ENCODE data around the gene ERVH48-1. TPM values are rescaled to one million over a fixed set of nuclear protein-coding genes. Genes with fewer than 3 reads are reported as not detected.
"Not testable (repeated sequence)": the region's sequence is repeated elsewhere in the genome, so short reads cannot be mapped to it uniquely, and the experiment has no call there.

ERVH48-1 gene
- total RNA-seq, 2 donors from 2014 or later = not detected

DNA sequence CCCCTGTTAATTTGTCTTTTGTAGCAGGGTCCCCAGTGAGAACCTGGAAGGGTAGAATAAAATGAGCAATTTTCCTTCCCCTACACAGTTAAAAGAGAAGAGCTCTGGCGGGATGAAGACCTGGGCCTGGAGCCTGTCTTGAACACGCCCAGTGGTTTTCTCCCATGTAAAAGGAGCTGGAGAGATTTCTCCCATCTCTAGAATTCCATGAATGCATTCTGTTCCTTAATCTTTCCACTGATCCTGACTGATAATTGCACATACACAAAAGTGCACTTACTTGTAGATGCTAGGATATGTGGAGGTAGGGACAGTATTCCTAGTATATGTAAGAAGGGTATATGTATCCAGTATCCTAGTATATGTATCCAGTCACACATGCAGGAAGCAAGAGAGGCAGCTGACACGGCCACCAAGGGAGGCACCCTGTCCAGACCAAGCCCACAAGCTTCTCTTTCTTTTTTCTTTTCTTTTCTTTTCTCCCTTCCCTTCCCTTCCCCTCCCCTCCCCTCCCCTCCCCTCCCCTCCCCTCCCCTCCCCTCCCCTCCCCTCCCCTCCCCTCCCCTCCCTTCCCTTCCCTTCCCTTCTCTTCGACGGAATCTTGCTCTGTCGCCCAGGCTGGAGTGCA lies 37.1 kb upstream of the ERVH48-1 start:
- no peaks in the 10 kb centered on the region for H3K4me1 ChIP-seq
- H3K27ac ChIP-seq = no peak overlapping the region
- intact Hi-C loops (cut with DNase I) = no loop called here
- TF ChIP-seq, protein P1, sequence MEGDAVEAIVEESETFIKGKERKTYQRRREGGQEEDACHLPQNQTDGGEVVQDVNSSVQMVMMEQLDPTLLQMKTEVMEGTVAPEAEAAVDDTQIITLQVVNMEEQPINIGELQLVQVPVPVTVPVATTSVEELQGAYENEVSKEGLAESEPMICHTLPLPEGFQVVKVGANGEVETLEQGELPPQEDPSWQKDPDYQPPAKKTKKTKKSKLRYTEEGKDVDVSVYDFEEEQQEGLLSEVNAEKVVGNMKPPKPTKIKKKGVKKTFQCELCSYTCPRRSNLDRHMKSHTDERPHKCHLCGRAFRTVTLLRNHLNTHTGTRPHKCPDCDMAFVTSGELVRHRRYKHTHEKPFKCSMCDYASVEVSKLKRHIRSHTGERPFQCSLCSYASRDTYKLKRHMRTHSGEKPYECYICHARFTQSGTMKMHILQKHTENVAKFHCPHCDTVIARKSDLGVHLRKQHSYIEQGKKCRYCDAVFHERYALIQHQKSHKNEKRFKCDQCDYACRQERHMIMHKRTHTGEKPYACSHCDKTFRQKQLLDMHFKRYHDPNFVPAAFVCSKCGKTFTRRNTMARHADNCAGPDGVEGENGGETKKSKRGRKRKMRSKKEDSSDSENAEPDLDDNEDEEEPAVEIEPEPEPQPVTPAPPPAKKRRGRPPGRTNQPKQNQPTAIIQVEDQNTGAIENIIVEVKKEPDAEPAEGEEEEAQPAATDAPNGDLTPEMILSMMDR (IDR thresholded peaks at IDR 0.05) = no peak
- no peak overlapping the region for H3K4me3 ChIP-seq
- no peak overlapping the region for H3K9ac ChIP-seq (ENCODE audit: low read depth in 2 of 2, low read length in 2 of 2)
- no peaks in the 10 kb centered on the region for H3K9me3 ChIP-seq
- no peaks in the 10 kb centered on the region for H3K27me3 ChIP-seq
- no peaks in the 10 kb centered on the region for H3K36me3 ChIP-seq
- DNase-seq = no peak

DNA sequence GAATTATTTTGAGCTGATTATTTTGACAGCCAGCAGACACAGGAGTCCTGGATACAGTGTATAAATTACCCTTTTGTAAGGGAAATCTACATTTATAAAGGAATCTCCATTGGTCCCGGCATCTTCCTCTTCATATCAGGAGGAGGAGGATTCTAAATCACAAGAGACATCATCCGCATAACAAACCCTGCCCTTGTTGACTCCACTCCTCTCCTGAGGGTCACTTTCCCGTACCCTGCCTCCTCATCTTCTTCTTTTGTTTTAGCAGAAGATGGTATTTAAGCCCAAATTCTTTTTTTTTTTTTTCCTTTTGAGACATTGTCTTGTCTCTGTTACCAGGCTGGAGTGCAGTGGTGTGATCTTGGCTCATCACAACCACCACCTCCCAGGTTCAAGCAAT lies 34.3 kb upstream of the ERVH48-1 start:
- intact Hi-C loops (cut with DNase I) = no loop called here
- Histone ChIP-seq H3K9me3 (no peaks in the 10 kb centered on the region), H3K27me3 (no peaks in the 10 kb centered on the region), H3K9ac (ENCODE audit: low read depth in 2 of 2, low read length in 2 of 2) (no peak overlapping the region), H3K36me3 (no peaks in the 10 kb centered on the region), H3K4me1 (no peaks in the 10 kb centered on the region), H3K27ac (no peak overlapping the region), H3K4me3 (no peak overlapping the region)
- TF ChIP-seq, protein P1 (IDR thresholded peaks at IDR 0.05) = no peak
- no peak for DNase-seq

DNA sequence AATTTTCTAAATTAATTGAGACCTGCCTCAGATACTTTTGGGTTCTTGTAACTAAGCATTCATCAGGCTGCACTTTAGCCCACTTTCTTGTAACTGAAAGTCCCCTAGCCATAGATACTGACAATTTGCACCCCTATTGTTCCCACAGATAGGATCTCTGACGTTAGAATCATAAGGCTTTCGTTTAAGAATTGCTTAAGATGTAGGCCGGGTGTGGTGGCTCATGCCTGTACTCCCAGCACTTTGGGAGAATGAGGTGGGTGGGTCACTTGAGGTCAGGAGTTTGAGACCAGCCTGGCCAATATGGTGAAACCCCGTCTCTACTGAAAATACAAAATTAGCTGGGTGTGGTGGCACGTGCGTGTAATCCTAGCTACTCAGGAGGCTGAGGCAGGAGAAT lies 32.7 kb upstream of the ERVH48-1 start:
- H3K4me1 ChIP-seq; H3K9me3 ChIP-seq; H3K27me3 ChIP-seq; H3K9ac ChIP-seq (ENCODE audit: low read depth in 2 of 2, low read length in 2 of 2); intact Hi-C loops (cut with DNase I); DNase-seq; H3K27ac ChIP-seq; H3K36me3 ChIP-seq; H3K4me3 ChIP-seq: not testable (repeated sequence)

DNA sequence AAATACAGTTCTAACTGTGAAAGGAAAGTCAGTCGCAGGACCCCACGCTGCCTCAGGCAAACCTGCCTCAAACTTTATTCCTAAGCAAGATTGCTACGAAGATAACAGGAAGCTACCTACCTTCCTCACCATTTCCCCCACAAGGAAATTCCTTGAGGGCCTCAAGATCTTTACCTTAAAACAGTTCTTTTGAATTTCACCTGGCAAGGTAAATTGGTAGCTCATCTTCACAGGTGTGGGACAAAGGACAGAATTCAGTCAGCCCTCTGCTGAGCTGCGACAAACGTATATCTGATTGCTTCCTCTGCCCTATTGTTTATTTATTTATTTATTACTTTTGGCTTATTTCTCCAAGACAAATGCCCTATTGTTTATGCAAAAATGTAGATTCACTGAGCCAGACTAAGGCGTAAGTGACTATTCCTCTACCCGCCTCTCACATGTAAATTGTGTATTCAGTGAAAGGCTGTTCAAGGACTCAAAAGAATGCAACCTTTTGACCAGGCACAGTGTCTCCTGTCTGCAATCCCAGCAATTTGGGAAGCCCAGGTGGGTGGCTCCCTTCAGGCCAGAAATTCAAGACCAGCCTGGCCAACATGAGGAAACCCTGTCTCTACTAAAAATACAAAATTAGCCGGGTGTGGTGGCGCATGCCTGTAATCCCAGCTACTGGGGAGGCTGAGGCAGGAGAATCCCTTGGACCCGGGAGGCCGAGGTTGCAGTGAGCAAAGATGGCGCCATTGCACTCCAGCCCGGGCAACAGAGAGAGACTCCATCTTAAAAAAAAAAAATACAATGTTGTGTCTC lies 31.6 kb upstream of the ERVH48-1 start:
- no peak for DNase-seq
- H3K36me3 ChIP-seq = no peaks in the 10 kb centered on the region
- no peak overlapping the region for H3K4me3 ChIP-seq
- H3K9me3 ChIP-seq = no peaks in the 10 kb centered on the region
- no peak overlapping the region for H3K9ac ChIP-seq (ENCODE audit: low read depth in 2 of 2, low read length in 2 of 2)
- intact Hi-C loops (cut with DNase I) = no loop called here
- TF ChIP-seq, protein P1 (IDR thresholded peaks at IDR 0.05) = no peak
- no peaks in the 10 kb centered on the region for H3K27me3 ChIP-seq
- H3K4me1 ChIP-seq = no peaks in the 10 kb centered on the region
- no peak overlapping the region for H3K27ac ChIP-seq

DNA sequence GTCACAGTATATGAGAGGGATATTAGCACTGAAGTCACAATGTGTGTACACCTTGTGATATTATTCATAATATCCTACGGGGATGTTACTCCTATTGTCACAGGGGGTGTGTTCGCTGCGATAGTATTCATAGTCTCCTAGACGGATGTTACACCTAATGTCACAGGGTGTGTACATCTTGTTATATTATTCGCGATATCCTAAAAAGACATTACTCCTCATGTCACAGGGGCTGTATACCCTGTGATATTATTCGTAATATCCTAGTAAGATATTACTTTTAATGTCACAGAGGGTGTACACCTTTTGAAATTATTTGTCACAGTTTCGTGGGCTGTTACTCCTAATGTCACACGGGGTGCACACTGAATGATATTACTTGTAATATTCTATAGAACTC lies 25.8 kb upstream of the ERVH48-1 start:
- H3K9ac ChIP-seq (ENCODE audit: low read depth in 2 of 2, low read length in 2 of 2); H3K36me3 ChIP-seq; H3K4me3 ChIP-seq; DNase-seq; H3K9me3 ChIP-seq; intact Hi-C loops (cut with DNase I); H3K4me1 ChIP-seq; H3K27me3 ChIP-seq; H3K27ac ChIP-seq: not testable (repeated sequence)

DNA sequence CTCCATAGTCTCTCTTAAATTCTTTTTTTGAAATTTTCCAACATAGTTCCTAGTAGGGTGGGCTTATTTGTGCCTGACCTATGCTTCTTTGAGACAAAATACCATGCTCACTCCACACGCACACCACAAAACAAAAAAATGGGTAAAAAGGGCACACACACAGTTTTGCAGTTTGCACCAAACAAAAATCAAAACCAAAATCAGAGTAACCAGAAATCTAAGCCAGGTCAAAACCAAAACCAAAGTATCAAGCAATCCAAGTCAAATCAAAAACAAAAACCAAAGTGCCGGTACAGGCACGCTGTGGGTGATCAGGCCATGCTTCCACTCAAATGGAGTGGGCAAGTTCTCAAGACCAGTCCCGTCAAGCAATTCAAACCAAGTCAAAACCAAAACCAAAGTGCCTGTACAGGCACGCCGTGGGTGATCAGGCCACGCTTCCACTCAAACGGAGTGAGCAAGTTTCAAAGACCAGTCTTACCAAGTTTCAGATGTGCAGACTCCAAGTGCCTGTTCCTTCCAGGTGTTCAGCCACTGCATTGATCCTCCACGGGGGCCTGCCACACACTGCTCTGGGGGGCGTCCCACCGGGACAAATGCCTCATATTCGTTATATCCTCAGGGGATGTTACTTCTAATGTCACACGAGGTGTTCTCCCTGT lies 23.8 kb upstream of the ERVH48-1 start:
- DNase-seq; intact Hi-C loops (cut with DNase I); H3K27ac ChIP-seq; H3K9me3 ChIP-seq; H3K4me3 ChIP-seq; H3K4me1 ChIP-seq; H3K36me3 ChIP-seq; H3K27me3 ChIP-seq; H3K9ac ChIP-seq (ENCODE audit: low read depth in 2 of 2, low read length in 2 of 2): not testable (repeated sequence)

DNA sequence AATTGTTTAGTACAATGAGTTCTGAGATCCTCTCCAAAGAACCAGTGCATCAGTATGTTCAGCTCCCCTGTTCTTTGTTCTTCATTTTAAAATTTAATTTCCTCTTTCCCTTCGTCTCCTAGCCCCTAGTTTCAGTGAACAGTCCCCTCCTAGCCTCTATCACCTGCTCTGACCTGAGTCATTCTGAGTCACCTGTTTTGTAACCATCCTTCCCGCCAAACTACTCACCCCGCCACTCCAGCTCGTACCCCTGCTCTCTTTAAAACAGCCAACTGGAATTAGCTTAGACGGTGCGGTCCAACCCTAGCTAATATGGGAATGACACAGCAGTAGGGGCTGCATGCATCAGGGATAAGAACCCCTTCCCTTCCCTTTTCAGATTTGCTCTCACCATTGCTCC lies 16.8 kb upstream of the ERVH48-1 start:
- TF ChIP-seq, protein P1 (IDR thresholded peaks at IDR 0.05) = no peak
- H3K4me3 ChIP-seq = no peak overlapping the region
- intact Hi-C loops (cut with DNase I) = no loop called here
- H3K36me3 ChIP-seq = no peaks in the 10 kb centered on the region
- H3K27me3 ChIP-seq = no peaks in the 10 kb centered on the region
- DNase-seq = no peak
- no peaks in the 10 kb centered on the region for H3K4me1 ChIP-seq
- H3K9me3 ChIP-seq = no peaks in the 10 kb centered on the region
- no peak overlapping the region for H3K27ac ChIP-seq
- no peak overlapping the region for H3K9ac ChIP-seq (ENCODE audit: low read depth in 2 of 2, low read length in 2 of 2)

Measured in colonic mucosa (tissue), 4 donors.